ENCODE measurements around the gene DENND4A.
A peak's percentile ranks its signal among the peaks of the same experiment; 100 is the strongest.

DENND4A gene

DNA sequence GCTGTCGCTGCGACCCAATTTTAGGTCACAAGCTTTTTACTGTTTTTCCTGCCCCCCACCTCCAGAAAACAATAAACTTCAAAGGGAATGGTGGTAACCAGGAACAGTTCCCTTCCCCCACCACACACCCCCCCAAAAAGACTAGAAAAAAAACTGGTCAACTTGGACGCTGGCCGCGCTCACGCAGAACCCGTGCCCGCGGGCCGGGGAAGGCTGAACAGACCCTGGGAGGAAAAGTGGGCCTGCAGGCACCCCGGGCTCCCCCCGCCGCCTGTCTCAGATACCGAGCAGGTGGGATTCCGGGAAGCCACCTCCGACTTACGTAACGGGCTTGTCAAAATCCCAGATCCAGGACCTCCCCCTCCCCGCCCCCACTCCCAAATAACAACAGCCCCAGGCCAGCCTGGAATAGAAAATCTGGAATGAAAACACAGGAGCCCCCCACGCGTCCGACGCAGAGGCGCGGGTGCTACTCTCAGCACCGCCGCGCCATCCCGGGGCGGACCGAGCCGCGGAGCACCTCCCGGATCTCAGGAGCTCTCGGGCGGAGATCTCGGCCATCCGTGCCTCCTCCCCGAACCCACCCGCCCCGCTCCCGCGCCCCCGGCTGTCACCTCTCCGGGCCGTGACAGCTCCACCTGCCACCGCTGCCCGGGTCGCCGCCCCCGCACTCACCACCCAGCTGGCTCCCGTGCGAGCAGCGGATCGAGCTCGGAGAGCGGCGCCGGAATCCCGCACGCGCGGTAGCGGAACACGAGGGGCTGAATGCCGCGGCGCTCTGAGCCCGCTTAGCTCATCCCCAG is 557 bp downstream of the DENND4A start (continued):
- TF ChIP-seq GFI1B (tag by site-specific recombination; IDR thresholded peaks at IDR 0.05) (peak; percentile 45; the same call in 1 of the 2 replicates), ZNF558 (tag by site-specific recombination; IDR thresholded peaks at IDR 0.05) (peak; percentile 56; the same call in 1 of the 2 replicates), ZNF510 (tag by site-specific recombination; IDR thresholded peaks at IDR 0.05; ENCODE audit: insufficient replicate concordance) (no peak), ZNF561 (tag by site-specific recombination; IDR thresholded peaks at IDR 0.05; ENCODE audit: borderline replicate concordance) (peak; percentile 85), SP2 (tag by site-specific recombination; IDR thresholded peaks at IDR 0.05) (peak; percentile 65), ZNF768 (tag by site-specific recombination; IDR thresholded peaks at IDR 0.05) (no peak), ZNF280C (tag by site-specific recombination; IDR thresholded peaks at IDR 0.05) (no peak), ZNF398 (tag by site-specific recombination; IDR thresholded peaks at IDR 0.05) (peak; percentile 90), ZNF18 (tag by site-specific recombination; IDR thresholded peaks at IDR 0.05) (peak; percentile 67), ZNF23 (tag by site-specific recombination; IDR thresholded peaks at IDR 0.05; ENCODE audit: borderline replicate concordance) (no peak), TCF7L2 (IDR thresholded peaks at IDR 0.05; ENCODE audit: borderline replicate concordance, low read depth, low read length) (peak; percentile 94), ZBTB20 (tag by site-specific recombination; IDR thresholded peaks at IDR 0.05) (peak; percentile 33; the same call in 1 of the 2 replicates), ZNF692 (tag by site-specific recombination; IDR thresholded peaks at IDR 0.05) (peak; percentile 54; the same call in 1 of the 2 replicates), ZXDB (tag by site-specific recombination; IDR thresholded peaks at IDR 0.05) (peak; percentile 79), KLF1 (tag by site-specific recombination; IDR thresholded peaks at IDR 0.05) (peak; percentile 44), ZNF324 (tag by site-specific recombination; IDR thresholded peaks at IDR 0.05) (peak; percentile 36; the same call in 1 of the 2 replicates), ZNF2 (tag by site-specific recombination; IDR thresholded peaks at IDR 0.05) (peak; percentile 46; the same call in 1 of the 2 replicates), ZNF585B (tag by site-specific recombination; IDR thresholded peaks at IDR 0.05) (no peak), ZNF404 (tag by site-specific recombination; IDR thresholded peaks at IDR 0.05) (no peak), BCL11B (tag by site-specific recombination; IDR thresholded peaks at IDR 0.05; ENCODE audit: low read depth) (no peak; the same call in 1 of the 2 replicates)
- TF ChIP-seq, protein P1, sequence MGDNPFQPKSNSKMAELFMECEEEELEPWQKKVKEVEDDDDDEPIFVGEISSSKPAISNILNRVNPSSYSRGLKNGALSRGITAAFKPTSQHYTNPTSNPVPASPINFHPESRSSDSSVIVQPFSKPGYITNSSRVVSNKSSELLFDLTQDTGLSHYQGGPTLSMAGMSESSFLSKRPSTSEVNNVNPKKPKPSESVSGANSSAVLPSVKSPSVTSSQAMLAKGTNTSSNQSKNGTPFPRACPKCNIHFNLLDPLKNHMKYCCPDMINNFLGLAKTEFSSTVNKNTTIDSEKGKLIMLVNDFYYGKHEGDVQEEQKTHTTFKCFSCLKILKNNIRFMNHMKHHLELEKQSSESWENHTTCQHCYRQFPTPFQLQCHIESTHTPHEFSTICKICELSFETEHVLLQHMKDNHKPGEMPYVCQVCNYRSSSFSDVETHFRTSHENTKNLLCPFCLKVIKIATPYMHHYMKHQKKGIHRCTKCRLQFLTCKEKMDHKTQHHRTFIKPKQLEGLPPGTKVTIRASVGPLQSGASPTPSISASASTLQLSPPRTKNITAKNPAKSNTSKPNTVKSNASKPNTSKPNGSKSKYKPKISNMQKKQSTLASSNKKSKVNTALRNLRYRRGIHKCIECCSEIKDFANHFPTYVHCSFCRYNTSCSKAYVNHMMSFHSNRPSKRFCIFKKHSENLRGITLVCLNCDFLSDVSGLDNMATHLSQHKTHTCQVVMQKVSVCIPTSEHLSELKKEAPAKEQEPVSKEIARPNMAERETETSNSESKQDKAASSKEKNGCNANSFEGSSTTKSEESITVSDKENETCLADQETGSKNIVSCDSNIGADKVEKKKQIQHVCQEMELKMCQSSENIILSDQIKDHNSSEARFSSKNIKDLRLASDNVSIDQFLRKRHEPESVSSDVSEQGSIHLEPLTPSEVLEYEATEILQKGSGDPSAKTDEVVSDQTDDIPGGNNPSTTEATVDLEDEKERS (tag by site-specific recombination; IDR thresholded peaks at IDR 0.05): no peak
- TF ChIP-seq, protein P2, sequence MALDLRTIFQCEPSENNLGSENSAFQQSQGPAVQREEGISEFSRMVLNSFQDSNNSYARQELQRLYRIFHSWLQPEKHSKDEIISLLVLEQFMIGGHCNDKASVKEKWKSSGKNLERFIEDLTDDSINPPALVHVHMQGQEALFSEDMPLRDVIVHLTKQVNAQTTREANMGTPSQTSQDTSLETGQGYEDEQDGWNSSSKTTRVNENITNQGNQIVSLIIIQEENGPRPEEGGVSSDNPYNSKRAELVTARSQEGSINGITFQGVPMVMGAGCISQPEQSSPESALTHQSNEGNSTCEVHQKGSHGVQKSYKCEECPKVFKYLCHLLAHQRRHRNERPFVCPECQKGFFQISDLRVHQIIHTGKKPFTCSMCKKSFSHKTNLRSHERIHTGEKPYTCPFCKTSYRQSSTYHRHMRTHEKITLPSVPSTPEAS (tag by site-specific recombination; IDR thresholded peaks at IDR 0.05): no peak
- TF ChIP-seq, protein P3, sequence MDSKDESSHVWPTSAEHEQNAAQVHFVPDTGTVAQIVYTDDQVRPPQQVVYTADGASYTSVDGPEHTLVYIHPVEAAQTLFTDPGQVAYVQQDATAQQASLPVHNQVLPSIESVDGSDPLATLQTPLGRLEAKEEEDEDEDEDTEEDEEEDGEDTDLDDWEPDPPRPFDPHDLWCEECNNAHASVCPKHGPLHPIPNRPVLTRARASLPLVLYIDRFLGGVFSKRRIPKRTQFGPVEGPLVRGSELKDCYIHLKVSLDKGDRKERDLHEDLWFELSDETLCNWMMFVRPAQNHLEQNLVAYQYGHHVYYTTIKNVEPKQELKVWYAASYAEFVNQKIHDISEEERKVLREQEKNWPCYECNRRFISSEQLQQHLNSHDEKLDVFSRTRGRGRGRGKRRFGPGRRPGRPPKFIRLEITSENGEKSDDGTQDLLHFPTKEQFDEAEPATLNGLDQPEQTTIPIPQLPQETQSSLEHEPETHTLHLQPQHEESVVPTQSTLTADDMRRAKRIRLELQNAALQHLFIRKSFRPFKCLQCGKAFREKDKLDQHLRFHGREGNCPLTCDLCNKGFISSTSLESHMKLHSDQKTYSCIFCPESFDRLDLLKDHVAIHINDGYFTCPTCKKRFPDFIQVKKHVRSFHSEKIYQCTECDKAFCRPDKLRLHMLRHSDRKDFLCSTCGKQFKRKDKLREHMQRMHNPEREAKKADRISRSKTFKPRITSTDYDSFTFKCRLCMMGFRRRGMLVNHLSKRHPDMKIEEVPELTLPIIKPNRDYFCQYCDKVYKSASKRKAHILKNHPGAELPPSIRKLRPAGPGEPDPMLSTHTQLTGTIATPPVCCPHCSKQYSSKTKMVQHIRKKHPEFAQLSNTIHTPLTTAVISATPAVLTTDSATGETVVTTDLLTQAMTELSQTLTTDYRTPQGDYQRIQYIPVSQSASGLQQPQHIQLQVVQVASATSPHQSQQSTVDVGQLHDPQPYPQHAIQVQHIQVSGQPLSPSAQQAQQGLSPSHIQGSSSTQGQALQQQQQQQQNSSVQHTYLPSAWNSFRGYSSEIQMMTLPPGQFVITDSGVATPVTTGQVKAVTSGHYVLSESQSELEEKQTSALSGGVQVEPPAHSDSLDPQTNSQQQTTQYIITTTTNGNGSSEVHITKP (tag by site-specific recombination; IDR thresholded peaks at IDR 0.05): peak; percentile 63; the same call in 1 of the 2 replicates

Data from HEK293 (cell line).